Cardiac muscle cell (in vitro differentiated cells and primary cell): ENCODE data around the gene XDH. TPM values are rescaled to one million over a fixed set of nuclear protein-coding genes. Genes with fewer than 3 reads are reported as not detected.

Experiments
- DNase-seq, 2 donors: peaks; one replicate each; pipeline versions ENCODE4 v3.0.0 to v3.0.0-alpha.2; 2010 to 2017; ENCODE audit warnings: low read depth in 1 of 2, low spot score in 1 of 2
- H3K27ac ChIP-seq: fragments of 200-600 bp; sonication (generic); 2 replicates; pipeline ENCODE4 v1.5.1; 2016
- H3K27me3 ChIP-seq: fragments of 200-600 bp; sonication (generic); 2 replicates; pipeline ENCODE4 v1.6.0; 2016; ENCODE audit warnings: control low read depth
- H3K36me3 ChIP-seq: fragments of 200-600 bp; sonication (generic); 2 replicates; pipeline ENCODE4 v1.5.1; 2016; ENCODE audit warnings: control low read depth
- H3K4me1 ChIP-seq: fragments of 200-600 bp; sonication (generic); 2 replicates; pipeline ENCODE4 v1.8.1; 2017; ENCODE audit warnings: low read depth, mild to moderate bottlenecking, mixed run types
- H3K4me3 ChIP-seq: fragments of 200-600 bp; sonication (generic); 2 replicates; pipeline ENCODE4 v1.5.1; 2016; ENCODE audit warnings: mild to moderate bottlenecking
- H3K9me3 ChIP-seq: fragments of 200-600 bp; sonication (generic); 2 replicates; pipeline ENCODE4 v1.5.1; 2017; ENCODE audit warnings: low read depth, mild to moderate bottlenecking, control low read depth
- CTCF ChIP-seq: IDR thresholded peaks from 2 replicates; pipeline ENCODE4 v1.5.1; 2012; ENCODE audit warnings: low read depth, mild to moderate bottlenecking, low read length
- polyA plus RNA-seq: library from polyadenylated mRNA; unstranded; fragments of >200 nt; fragmentation: Nextera tagmentation; extraction: Ambion mirVana; gene quantifications from 2 replicates; pipeline ENCODE4 v1.2.1, GENCODE V29; 2016
- total RNA-seq: library from RNA; depleted of rRNA; stranded (reverse); fragments of >200 nt; gene quantifications from 2 replicates; pipeline ENCODE4 v1.2.3, GENCODE V29; 2016

The XDH gene
- total and polyA plus RNA-seq, 2 experiments from 2014 or later = 0.17 to 0.69 TPM

- H3K4me1 ChIP-seq = no peaks in the 10 kb centered on the region
- TF ChIP-seq CTCF = no peak
- no peak overlapping the region for H3K27ac ChIP-seq
- H3K27me3 ChIP-seq = no peaks in the 10 kb centered on the region
- H3K4me3 ChIP-seq = no peak overlapping the region
- DNase-seq = no peak
- H3K36me3 ChIP-seq = no peaks in the 10 kb centered on the region
- H3K9me3 ChIP-seq = no peaks in the 10 kb centered on the region
Measured at GRCh38 chr2:31314761-31315160, 99.8 kb downstream of the XDH start.

DNA sequence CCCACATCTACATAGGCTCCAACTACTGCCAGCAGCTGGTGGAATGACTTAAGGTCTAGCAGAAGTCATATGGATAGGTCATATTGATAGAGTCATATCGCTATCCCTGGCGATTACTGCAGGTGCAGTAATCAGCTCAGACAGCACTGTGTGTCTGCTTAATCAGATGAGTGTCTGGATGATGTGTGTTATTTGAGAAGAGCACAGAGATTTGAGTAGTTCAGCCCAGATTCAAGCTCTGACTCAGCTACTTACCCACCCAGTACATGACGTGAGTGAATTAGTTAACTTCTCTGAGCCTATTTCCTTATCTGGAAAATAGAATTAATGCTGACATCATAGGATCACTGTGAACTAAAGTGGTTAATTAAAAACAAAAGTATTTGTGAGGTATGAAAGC is 101.6 kb downstream of the XDH start:
- Histone ChIP-seq H3K27ac (no peak overlapping the region), H3K27me3 (no peaks in the 10 kb centered on the region), H3K9me3 (no peaks in the 10 kb centered on the region), H3K36me3 (no peaks in the 10 kb centered on the region), H3K4me1 (no peaks in the 10 kb centered on the region), H3K4me3 (no peak overlapping the region)
- no peak for TF ChIP-seq CTCF
- DNase-seq = peak in 1 of 2 donors; percentile 47

- H3K9me3 ChIP-seq = no peaks in the 10 kb centered on the region
Measured at GRCh38 chr2:31304816-31305215, 109.7 kb downstream of the XDH start.

GRCh38 chr2:31302940-31303563 is 111.5 kb downstream of the XDH start:
- Histone ChIP-seq H3K27me3 (no peaks in the 10 kb centered on the region), H3K4me3 (no peak overlapping the region), H3K27ac (peak overlapping the region; percentile 89), H3K36me3 (no peaks in the 10 kb centered on the region), H3K4me1 (peaks cover 5% of the 10 kb centered on the region), H3K9me3 (no peaks in the 10 kb centered on the region)
- peak in 1 of 2 donors; percentile 28 for DNase-seq
- TF ChIP-seq CTCF = no peak

More at GRCh38 chr2:31304816-31305215, 109.7 kb downstream of the XDH start:
- H3K36me3 ChIP-seq = no peaks in the 10 kb centered on the region
- H3K27me3 ChIP-seq = no peaks in the 10 kb centered on the region
- no peak for TF ChIP-seq CTCF
- H3K4me1 ChIP-seq = peaks cover 5% of the 10 kb centered on the region
- H3K4me3 ChIP-seq = no peak overlapping the region
- H3K27ac ChIP-seq = no peak overlapping the region
- DNase-seq = no peak

DNA sequence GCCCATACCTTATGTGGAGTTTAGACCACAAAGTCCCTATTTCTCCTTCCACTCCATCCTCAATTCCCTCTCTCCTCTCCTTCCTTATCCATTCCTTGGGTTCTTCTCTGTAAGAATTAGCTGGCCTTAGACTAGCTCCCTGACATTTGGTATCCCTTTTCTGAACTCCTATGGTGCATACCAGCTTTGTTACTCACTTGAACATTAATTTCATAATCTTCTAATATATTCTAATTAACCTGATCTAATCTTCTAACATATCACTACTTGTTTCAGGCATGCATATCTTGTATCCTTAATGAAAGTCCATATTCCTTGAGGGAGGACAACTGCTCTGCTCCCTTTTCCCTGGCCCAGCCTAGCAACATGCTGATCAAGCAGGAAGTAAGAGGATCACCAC is 114.2 kb downstream of the XDH start:
- no peak for DNase-seq

More for the DNA sequence above, 114.2 kb downstream of the XDH start:
- no peak overlapping the region for H3K27ac ChIP-seq
- H3K27me3 ChIP-seq = no peaks in the 10 kb centered on the region
- no peak overlapping the region for H3K4me3 ChIP-seq
- no peaks in the 10 kb centered on the region for H3K9me3 ChIP-seq
- no peaks in the 10 kb centered on the region for H3K36me3 ChIP-seq
- TF ChIP-seq CTCF = no peak
- peaks cover 24% of the 10 kb centered on the region for H3K4me1 ChIP-seq
